Lung microvascular endothelial cell (primary cell): ENCODE results near the gene LRRC4C. TPM values are rescaled to one million over a fixed set of nuclear protein-coding genes. Genes with fewer than 3 reads are reported as not detected.
A peak's percentile ranks its signal among the peaks of the same experiment; 100 is the strongest.

Experiments
- DNase-seq, 2 donors: peaks; one replicate each; pipeline versions ENCODE4 v3.0.0 to v3.0.0-alpha.2; 2010; ENCODE audit warnings: low read depth in 2 of 2
- total RNA-seq: library from RNA; depleted of rRNA; stranded (reverse); fragments of >200 nt; gene quantifications from 2 replicates; pipeline ENCODE4 v1.2.1, GENCODE V29; 2014

The LRRC4C gene
- total RNA-seq, 1 donor from 2014 or later, result not detected

DNA sequence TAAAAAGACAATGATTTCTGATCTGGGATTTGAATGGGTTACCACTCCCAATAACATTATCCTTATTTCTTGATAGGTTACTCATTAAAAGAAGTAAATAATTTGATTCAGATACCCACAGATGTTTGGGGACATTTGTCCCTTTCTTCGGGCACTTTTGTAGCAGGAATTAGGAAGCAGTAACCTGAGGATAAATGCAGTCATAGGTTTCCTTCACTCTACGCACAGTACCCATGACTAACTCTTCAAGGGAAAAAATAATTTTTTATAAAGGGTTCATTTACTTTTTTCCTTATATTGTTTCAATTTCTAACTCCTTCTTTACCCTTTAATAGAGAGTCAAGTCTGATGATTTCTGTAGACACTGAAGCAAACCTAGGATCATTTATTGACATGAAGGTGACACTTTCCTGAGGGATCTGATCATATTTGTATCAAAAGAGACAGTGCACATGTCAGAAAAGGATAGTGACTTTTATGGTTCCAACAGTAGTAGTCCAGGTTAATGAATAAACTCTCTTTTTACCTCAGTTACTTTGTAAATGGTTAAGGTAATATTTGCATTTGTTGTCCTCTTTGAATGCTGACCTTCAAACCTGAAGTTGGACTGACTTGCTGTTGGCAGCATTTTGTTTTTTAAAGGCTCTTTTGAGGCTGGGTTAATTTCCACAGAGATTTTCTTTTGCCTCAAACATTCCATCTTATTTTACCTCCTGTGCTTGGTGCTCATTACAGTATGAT, 1072.0 kb downstream of the LRRC4C start:
- DNase-seq, result no peak

- peak in 1 of 2 donors; percentile 79 for DNase-seq
These were observed 1074.5 kb downstream of the LRRC4C start for GRCh38 chr11:40384991-40385390.

- no peak for DNase-seq
These were observed 1078.0 kb downstream of the LRRC4C start for GRCh38 chr11:40381481-40381880.

- DNase-seq, result no peak
These were observed 1078.6 kb downstream of the LRRC4C start for GRCh38 chr11:40380835-40381234.

- no peak for DNase-seq
These were observed 1083.1 kb downstream of the LRRC4C start for GRCh38 chr11:40376331-40376730.

GRCh38 chr11:40370821-40371616, 1088.4 kb downstream of the LRRC4C start:
- DNase-seq, result no peak

DNA sequence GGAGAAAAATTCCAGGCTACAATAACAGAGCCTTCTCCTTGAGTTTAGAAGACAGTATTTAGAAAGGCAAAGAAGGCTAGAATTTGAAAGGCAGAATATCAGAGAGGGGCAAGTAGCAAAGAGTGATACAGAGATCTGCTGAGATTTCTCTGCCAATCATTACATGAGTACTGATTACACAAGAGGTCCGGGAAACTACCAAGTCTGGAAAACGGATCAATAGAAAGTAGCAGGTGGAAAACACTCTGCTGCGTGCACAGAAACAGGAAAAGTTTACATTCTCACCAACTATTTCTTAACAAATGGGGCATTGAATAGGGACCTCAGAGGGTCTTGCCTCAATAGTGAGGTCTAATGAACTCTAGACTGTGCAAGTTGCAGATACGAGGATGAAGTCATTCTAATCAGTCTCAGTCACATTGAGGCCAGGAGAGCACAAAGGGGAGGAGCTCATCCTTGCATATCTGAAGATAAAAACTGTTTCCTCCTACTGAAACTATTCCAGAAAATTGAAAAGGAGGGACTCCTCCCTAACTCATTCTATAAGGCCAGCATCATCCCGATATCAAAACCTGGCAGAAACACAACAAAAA, 1099.2 kb downstream of the LRRC4C start:
- DNase-seq, result no peak

DNA sequence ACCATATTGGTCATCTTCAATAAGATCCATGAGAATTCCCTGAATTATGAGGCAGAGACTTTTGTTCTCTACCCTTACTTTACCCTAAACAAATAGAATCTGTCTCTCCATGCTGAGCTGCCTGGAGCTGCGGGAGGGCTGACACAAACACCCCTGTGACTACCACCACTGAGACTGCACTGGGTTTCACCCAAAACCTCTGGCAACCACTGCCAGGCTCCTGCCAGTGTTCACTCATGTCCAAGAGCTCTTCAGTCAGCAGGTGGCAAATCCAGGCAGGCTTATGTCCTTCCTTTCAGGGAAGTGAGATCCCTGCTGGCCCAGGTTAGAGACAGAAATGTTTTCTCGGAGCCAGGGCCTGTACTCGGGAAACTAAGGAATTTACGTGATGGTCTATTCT, 1105.3 kb downstream of the LRRC4C start:
- DNase-seq, result no peak

GRCh38 chr11:40340911-40341310, 1118.5 kb downstream of the LRRC4C start:
- DNase-seq, result no peak

GRCh38 chr11:40338739-40339138, 1120.7 kb downstream of the LRRC4C start:
- peak; percentile 4 to 94 for DNase-seq

DNA sequence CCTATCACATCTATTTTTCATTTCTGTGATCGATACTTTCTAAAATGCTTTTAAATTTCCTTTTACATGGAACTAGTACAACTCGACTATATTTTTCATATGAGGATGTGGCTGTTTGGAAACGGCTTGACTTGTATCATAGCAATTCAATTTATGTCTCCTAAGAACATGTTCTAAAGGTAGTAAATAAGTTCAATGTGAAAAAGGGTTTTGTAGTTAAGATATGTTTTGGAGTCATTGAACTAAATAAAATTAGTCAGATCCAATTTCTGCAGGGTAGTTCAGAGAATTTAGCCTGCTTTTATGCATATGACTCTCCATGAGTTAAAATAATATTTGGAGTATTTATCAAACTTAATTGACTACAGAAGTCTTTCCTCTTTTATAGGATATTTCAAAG, 1121.4 kb downstream of the LRRC4C start:
- DNase-seq, result no peak

DNA sequence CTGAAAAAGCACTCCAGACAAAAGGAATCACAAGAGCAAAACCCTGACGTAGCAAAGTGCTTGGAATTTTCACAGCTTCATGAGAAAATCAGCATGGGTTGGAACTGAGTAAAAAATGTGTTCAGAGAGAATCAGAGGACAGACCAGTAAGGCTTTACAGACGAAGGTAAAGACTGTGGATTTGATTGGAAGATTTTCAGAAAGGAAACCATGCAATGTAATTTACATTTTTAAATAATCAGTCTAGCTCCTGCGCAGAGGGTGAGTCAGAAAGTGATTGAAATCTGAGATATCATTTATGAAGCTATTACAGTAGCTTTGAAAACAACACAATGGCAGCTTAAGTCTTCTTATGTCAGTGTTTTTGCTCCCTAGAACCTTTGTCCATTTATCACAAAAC, 1122.3 kb downstream of the LRRC4C start:
- peak in 1 of 2 donors; percentile 79 for DNase-seq

DNA sequence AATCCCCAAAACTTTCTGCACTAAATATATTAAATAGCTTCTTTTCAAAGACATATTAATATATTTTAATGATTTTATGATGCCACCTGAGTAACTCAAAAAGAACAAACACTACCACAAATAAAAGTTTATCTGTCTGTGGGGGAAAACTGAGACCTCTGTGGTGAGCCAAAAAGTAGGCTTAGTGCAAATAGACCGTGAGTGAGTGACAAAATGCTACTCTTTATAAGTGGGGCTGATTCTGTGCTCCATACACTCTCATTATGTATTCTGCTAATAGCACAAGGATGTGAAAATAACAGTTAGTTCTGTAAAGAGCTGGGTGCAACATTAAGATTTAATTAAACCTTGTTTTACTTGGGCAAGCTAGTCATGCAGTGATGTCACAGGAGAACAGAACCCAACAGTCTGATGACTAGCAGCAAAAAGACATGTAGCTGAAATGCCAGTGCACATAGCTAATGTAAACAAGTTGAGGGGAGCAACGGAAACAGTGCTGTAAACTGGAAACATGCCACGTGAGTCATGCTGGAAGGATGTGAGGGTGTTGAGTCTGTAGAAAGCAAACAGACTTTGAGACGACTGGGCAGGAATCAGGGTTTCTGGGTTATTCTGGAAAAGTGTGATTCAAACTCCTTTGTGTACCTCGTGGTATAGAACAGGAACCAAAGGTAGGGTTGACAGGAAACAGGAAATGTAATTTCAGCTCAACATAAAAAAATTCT, 1130.4 kb downstream of the LRRC4C start:
- DNase-seq, result peak; percentile 73 to 100

- no peak for DNase-seq
These were observed 1136.2 kb downstream of the LRRC4C start for GRCh38 chr11:40323241-40323640.

- no peak for DNase-seq
These were observed 1137.9 kb downstream of the LRRC4C start for GRCh38 chr11:40321537-40321936.

GRCh38 chr11:40316171-40316570, 1143.3 kb downstream of the LRRC4C start:
- no peak for DNase-seq

DNA sequence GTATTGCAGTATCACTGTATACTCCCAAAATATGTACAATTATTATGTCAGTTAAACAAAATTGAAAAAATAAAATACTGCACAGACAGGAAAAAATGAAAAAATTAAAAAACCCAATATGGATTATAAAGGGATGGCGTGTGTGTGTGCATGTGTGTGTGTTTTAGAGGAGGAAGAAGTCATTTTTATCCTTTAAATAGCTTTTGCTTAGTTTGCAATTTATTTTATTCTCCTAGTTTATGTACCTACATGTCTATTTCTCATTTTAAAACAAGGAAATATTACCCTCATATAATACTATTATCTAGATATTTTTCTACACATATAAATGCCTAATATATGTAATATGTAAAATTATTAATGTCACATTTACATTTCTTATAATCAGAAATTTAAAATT, 1144.3 kb downstream of the LRRC4C start:
- no peak for DNase-seq

DNA sequence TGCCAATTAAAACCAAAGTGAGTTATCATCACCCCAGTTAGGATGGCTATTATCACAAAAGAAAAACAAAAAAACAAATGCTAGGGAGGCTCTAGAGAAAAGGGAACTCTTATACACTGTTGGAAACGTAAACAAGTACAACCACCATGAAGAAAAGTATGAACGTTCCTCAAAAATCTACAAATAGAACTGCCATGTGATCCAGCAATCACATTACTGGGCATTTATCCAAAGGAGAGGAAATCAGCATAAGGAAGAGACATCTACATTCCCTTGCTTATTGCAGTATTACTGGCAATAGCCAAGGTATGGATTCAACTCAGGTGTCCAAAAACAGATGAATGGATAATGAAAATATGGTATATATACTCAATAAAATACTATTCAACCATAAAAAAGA, 1145.1 kb downstream of the LRRC4C start:
- DNase-seq, result peak in 1 of 2 donors; percentile 49

DNA sequence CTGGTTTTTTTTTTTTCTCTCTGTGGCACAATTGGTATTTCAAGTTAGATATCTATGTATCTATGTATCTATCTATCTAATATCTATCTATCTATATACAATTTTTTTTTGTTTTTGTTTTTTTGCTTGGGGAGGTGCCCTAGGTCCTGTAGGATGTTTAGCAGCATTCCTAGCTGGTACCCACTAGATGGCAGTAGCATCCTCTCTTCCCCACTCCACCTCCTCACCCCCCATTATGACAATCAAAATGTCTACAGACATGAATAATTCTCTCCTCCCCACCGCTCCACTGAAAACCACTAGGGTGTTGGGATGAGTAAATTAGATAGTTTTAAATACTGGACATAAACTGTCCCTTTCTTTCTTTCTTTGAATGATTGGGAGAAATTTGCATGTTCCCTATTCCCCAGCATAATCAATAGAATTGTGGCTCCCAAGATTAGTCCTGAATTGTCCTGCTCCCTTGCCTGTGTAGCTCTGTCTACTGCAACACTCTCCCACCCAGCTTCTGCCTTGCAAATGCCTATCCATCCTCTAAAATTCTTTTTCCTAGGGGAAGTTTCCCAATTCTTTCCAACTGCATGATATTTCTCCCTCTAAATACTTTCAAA, 1152.4 kb downstream of the LRRC4C start:
- DNase-seq, result peak; percentile 40 to 76

DNA sequence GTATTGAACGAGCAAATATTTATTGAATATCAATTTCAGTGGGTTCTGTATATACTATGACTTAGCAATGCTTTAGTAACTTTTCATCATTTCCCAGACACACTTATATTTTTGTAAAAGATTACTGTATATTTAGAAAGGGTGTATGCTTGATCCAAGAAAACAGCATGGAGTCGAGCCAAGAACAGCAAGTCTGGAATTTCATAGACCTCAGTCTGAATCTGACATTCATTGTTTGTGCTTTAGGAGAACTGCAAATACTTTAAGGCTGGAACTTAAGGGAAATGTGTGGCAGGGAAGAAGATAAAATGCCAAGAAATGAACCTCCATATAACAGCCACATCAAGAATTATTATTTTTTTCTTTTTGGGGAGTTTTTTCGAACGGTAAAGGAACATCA, 1156.8 kb downstream of the LRRC4C start:
- DNase-seq, result peak in 1 of 2 donors; percentile 19

DNA sequence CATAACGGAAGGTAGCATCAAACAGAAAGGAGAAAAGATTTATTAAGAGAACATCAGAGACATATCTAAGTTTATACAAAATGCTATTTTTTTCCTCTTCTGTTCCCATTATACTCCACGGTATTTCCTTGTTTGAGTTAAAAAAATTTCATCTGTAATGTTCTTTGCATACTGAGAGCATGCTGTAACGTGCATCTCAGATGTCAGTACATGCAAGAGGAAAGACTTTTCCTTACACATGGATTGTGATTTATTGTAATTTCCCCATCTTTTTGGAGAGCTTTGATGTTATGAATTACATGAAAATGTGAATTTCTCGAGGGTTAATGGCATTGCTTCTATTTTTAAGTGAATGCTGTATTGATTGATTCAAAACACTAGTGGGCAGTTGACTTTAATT, 1164.0 kb downstream of the LRRC4C start:
- DNase-seq, result no peak
